ENCODE data around the gene PTCD3.

PTCD3 gene

GRCh38 chr2:86073225-86073624 is 32.8 kb upstream of the PTCD3 start:
- FAIRE-seq (no peak), DNase-seq (ENCODE audit: insufficient read length, low spot score) (no peak)
- no peak for TF ChIP-seq POLR2A (IDR thresholded peaks at IDR 0.05; ENCODE audit: low read depth, low read length)

GRCh38 chr2:86074256-86074655 is 31.8 kb upstream of the PTCD3 start:
- FAIRE-seq (no peak), DNase-seq (ENCODE audit: insufficient read length, low spot score) (no peak)
- no peak for TF ChIP-seq POLR2A (IDR thresholded peaks at IDR 0.05; ENCODE audit: low read depth, low read length)

GRCh38 chr2:86074811-86075210 is 31.2 kb upstream of the PTCD3 start:
- FAIRE-seq, result no peak
- TF ChIP-seq POLR2A (IDR thresholded peaks at IDR 0.05; ENCODE audit: low read depth, low read length), result no peak
- no peak for DNase-seq (ENCODE audit: insufficient read length, low spot score)

DNA sequence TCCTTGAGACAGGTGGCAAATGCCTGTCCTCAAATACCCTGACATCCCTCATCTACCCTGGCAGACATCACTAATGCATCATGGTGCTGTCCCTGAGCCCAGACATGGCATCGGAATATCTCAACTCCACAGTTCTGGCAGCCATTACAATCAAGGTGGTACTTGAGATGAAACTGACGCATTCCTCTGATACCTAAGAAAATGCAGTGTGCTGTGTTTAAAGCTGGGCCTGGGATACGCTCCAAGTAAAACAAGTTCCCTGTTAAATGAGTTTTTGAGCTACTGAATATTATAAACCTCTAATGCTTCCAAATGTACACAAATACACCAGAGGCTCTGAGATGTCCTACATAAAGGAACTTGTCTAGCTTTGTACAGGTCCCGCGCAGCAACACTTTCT is 30.1 kb upstream of the PTCD3 start:
- FAIRE-seq (no peak), DNase-seq (ENCODE audit: insufficient read length, low spot score) (no peak)
- no peak for TF ChIP-seq POLR2A (IDR thresholded peaks at IDR 0.05; ENCODE audit: low read depth, low read length)

GRCh38 chr2:86078774-86079545 is 27.1 kb upstream of the PTCD3 start:
- no peak for DNase-seq (ENCODE audit: insufficient read length, low spot score)
- FAIRE-seq, result no peak
- no peak for TF ChIP-seq POLR2A (IDR thresholded peaks at IDR 0.05; ENCODE audit: low read depth, low read length)

- TF ChIP-seq POLR2A (IDR thresholded peaks at IDR 0.05; ENCODE audit: low read depth, low read length), result no peak
- DNase-seq (ENCODE audit: insufficient read length, low spot score) (peak; percentile 37), FAIRE-seq (no peak)
Measured at GRCh38 chr2:86079981-86080911, 25.8 kb upstream of the PTCD3 start.

GRCh38 chr2:86081724-86082123 is 24.3 kb upstream of the PTCD3 start:
- FAIRE-seq, result no peak
- no peak for DNase-seq (ENCODE audit: insufficient read length, low spot score)

GRCh38 chr2:86082756-86083155 is 23.3 kb upstream of the PTCD3 start:
- FAIRE-seq, result no peak
- no peak for DNase-seq (ENCODE audit: insufficient read length, low spot score)
- no peak for TF ChIP-seq POLR2A (IDR thresholded peaks at IDR 0.05; ENCODE audit: low read depth, low read length)

More at GRCh38 chr2:86081724-86082123, 24.3 kb upstream of the PTCD3 start:
- no peak for TF ChIP-seq POLR2A (IDR thresholded peaks at IDR 0.05; ENCODE audit: low read depth, low read length)

DNA sequence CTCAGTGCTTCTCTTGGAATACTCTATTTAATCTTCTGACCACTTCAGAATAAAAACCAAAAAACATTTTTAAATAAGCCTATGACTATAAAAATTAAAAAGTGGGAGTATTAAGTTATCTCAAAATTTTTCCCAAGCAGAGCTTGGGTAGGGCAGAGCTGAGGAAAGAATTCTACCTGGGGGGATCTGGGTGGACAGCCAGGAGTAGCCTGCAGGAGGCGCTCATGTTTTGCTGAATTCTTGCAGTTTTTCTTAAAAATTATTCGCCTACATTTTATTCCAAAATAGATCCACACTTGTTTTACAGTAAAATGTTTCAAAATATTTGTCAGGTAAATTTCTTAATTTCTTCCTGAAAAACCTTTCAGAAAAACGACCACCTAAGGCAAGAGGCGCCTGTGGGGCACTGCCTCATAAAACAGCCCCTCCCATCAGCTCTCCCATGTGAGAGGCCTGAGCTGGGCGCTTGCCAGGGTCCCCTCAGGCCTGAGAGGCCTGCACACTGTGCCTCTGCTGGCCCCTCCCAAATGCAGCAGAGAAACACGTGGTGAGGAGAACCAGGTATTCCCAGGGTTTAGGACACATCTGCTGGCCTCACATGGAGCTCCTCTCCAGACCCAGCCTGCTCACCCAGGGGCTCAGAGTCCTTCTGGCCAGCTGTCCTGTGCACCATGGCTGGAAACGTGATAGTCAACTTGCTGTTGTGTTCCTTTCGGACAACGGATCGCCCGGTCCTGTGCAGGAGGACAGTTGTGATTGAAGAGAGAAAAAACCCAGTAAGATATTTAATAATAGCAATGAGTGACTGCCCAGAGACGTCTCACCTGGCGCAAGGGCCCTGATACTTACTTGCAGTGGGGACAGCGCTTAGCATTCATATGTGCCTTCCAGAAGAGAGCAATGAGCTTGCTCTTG is 17.8 kb upstream of the PTCD3 start:
- FAIRE-seq, result no peak
- TF ChIP-seq POLR2A (IDR thresholded peaks at IDR 0.05; ENCODE audit: low read depth, low read length), result no peak
- DNase-seq (ENCODE audit: insufficient read length, low spot score), result no peak

DNA sequence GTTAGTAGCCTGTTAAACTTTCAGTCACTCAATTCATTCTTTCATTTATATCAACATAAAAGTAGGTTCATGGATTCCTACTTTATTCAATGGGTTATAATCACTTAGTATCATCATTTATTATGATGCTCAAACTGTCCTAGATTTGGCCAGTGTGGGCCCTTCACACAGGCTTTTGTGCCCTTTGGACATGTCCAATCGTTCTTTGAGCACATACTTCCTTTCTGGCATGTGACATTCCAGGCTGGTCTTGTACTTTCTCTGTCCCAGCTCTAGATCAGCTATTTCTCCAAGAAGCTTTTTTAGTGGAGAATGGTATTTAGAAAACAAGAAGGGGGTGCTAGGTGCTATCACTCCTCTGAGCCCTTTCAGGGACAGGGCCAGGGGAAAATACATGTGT is 11.8 kb upstream of the PTCD3 start:
- TF ChIP-seq POLR2A (IDR thresholded peaks at IDR 0.05; ENCODE audit: low read depth, low read length), result no peak
- DNase-seq (ENCODE audit: insufficient read length, low spot score) (no peak), FAIRE-seq (no peak)

GRCh38 chr2:86097114-86097896 is 8.7 kb upstream of the PTCD3 start:
- DNase-seq (ENCODE audit: insufficient read length, low spot score) (no peak), FAIRE-seq (no peak)
- TF ChIP-seq POLR2A (IDR thresholded peaks at IDR 0.05; ENCODE audit: low read depth, low read length), result no peak

DNA sequence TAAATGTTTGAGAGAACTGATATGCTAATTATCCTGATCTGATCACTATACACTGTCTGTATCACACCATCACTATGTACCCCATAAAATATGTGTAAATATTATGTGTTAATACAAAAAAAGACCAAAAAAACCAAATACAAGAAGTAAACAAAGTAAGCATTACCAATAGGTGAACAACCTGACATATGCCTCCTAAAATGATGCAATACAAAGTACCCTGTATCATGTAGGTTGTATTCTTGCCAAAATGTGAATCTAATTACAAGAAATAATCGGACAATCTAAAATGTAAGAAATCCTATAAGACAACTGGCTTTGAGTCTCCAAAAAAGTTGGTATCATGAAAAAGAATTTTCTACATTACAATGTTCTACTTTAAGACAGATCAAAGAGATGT is 8.1 kb upstream of the PTCD3 start:
- DNase-seq (ENCODE audit: insufficient read length, low spot score) (no peak), FAIRE-seq (no peak)
- no peak for TF ChIP-seq POLR2A (IDR thresholded peaks at IDR 0.05; ENCODE audit: low read depth, low read length)

DNA sequence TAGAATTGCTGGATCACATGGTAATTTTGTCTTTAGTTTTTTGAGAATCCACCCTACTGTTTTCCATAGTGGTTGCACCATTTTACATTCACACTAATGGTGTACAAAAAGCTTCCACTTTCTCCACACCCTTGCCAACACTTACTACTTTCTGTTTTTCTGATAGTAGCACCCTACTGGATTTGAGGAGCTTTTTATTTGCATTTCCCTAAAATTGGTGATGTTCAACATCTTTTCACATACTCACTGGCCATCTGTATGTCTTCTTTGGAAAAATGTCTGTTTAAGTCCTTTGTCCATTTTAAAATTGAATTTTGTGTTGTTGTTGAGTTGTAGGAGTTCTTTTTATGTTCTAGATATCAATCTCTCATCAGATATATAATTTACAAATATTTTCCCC is 3.9 kb upstream of the PTCD3 start:
- TF ChIP-seq POLR2A (IDR thresholded peaks at IDR 0.05; ENCODE audit: low read depth, low read length), result no peak
- FAIRE-seq, result no peak
- DNase-seq (ENCODE audit: insufficient read length, low spot score), result no peak

All from H54 (cell line).